ENCODE results near the gene SALL1.

The SALL1 gene

GRCh38 chr16:51140112-51140511, 11.0 kb downstream of the SALL1 start:
- no peak for FAIRE-seq

GRCh38 chr16:51139568-51139967, 11.5 kb downstream of the SALL1 start:
- FAIRE-seq = no peak

GRCh38 chr16:51138178-51138577, 12.9 kb downstream of the SALL1 start:
- no peak for FAIRE-seq

GRCh38 chr16:51137097-51137496, 14.0 kb downstream of the SALL1 start:
- FAIRE-seq = no peak

GRCh38 chr16:51134876-51135275, 16.2 kb downstream of the SALL1 start:
- FAIRE-seq = no peak

- FAIRE-seq = no peak
Measured at GRCh38 chr16:51134269-51134812, 16.7 kb downstream of the SALL1 start.

- FAIRE-seq = no peak
Measured at GRCh38 chr16:51133688-51134087, 17.4 kb downstream of the SALL1 start.

- FAIRE-seq = no peak
Measured at GRCh38 chr16:51133183-51133582, 17.9 kb downstream of the SALL1 start.

- peak; percentile 77 for FAIRE-seq
Measured at GRCh38 chr16:51132490-51133115, 18.5 kb downstream of the SALL1 start.

GRCh38 chr16:51131619-51132018, 19.5 kb downstream of the SALL1 start:
- FAIRE-seq = no peak

GRCh38 chr16:51129105-51129504, 22.0 kb downstream of the SALL1 start:
- no peak for FAIRE-seq

- FAIRE-seq = no peak
Measured at GRCh38 chr16:51125992-51126391, 25.1 kb downstream of the SALL1 start.

GRCh38 chr16:51124896-51125295, 26.2 kb downstream of the SALL1 start:
- FAIRE-seq = no peak

- no peak for FAIRE-seq
Measured at GRCh38 chr16:51121850-51122249, 29.2 kb downstream of the SALL1 start.

- FAIRE-seq = no peak
Measured at GRCh38 chr16:51120730-51121347, 30.2 kb downstream of the SALL1 start.

- no peak for FAIRE-seq
Measured at GRCh38 chr16:51119973-51120729, 30.9 kb downstream of the SALL1 start.

GRCh38 chr16:51119556-51119955, 31.5 kb downstream of the SALL1 start:
- FAIRE-seq = no peak

- FAIRE-seq = no peak
Measured at GRCh38 chr16:51116353-51116752, 34.7 kb downstream of the SALL1 start.

- FAIRE-seq = no peak
Measured at GRCh38 chr16:51114382-51114781, 36.7 kb downstream of the SALL1 start.

GRCh38 chr16:51113236-51114125, 37.6 kb downstream of the SALL1 start:
- peak; percentile 79 for FAIRE-seq

- no peak for FAIRE-seq
Measured at GRCh38 chr16:51112323-51112722, 38.7 kb downstream of the SALL1 start.

GRCh38 chr16:51111759-51112158, 39.3 kb downstream of the SALL1 start:
- FAIRE-seq = no peak

- FAIRE-seq = no peak
Measured at GRCh38 chr16:51110700-51111157, 40.3 kb downstream of the SALL1 start.

Data from endometrium (tissue), 2 donors.